Testis (tissue), 2 donors: ENCODE results near the gene ARSG.

Experiments
- POLR2A ChIP-seq: fragments of 450-650 bp; IDR thresholded peaks from one replicate; pipeline ENCODE4 v1.6.1; 2017; ENCODE audit warnings: antibody characterized with exemption, mild to moderate bottlenecking, moderate library complexity
- TF ChIP-seq, protein P1 (sequence below), 3 experiments: fragments of 450-650 bp in 2 of 3; fragments of 200-600 bp in 1 of 3; sonication (generic) in 1 of 3; IDR thresholded peaks; one replicate each; pipeline ENCODE4 v1.5.1; 2016 to 2019; ENCODE audit warnings: antibody characterized with exemption in 3 of 3, mild to moderate bottlenecking in 2 of 3, moderate library complexity in 1 of 3

DNA sequence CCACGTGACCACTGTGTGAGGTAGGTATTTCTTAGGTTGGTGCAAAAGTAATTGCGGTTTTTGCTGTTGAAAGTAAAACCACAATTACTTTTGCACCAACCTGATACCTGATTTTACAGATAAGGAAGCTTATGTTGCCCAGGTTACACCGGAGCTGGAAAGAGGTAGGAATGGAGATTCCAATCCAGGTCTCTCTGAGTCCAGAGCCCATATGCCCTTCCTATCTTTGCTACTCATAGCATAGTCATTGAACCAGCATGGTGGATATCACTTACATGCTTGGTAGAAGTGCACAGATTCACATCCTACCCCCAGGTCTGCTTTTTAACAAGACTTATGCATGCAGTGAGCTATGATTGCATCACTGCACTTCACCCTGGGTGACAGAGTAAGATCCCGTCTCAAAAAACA is 61.8 kb downstream of the ARSG start:
- TF ChIP-seq POLR2A: no peak
- TF ChIP-seq, protein P1, sequence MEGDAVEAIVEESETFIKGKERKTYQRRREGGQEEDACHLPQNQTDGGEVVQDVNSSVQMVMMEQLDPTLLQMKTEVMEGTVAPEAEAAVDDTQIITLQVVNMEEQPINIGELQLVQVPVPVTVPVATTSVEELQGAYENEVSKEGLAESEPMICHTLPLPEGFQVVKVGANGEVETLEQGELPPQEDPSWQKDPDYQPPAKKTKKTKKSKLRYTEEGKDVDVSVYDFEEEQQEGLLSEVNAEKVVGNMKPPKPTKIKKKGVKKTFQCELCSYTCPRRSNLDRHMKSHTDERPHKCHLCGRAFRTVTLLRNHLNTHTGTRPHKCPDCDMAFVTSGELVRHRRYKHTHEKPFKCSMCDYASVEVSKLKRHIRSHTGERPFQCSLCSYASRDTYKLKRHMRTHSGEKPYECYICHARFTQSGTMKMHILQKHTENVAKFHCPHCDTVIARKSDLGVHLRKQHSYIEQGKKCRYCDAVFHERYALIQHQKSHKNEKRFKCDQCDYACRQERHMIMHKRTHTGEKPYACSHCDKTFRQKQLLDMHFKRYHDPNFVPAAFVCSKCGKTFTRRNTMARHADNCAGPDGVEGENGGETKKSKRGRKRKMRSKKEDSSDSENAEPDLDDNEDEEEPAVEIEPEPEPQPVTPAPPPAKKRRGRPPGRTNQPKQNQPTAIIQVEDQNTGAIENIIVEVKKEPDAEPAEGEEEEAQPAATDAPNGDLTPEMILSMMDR (IDR thresholded peaks at IDR 0.05): no peak
